CD4-positive, alpha-beta T cell treated with Interleukin-6 for 4 hours (primary cell): ENCODE measurements around the gene PKIG.
"Not testable (repeated sequence)": the region's sequence is repeated elsewhere in the genome, so short reads cannot be mapped to it uniquely, and the experiment has no call there.

Experiments used
- DNase-seq: peaks from one replicate; pipeline ENCODE4 v3.0.0-alpha.2; 2020; ENCODE audit warnings: mixed read lengths

PKIG gene

DNA sequence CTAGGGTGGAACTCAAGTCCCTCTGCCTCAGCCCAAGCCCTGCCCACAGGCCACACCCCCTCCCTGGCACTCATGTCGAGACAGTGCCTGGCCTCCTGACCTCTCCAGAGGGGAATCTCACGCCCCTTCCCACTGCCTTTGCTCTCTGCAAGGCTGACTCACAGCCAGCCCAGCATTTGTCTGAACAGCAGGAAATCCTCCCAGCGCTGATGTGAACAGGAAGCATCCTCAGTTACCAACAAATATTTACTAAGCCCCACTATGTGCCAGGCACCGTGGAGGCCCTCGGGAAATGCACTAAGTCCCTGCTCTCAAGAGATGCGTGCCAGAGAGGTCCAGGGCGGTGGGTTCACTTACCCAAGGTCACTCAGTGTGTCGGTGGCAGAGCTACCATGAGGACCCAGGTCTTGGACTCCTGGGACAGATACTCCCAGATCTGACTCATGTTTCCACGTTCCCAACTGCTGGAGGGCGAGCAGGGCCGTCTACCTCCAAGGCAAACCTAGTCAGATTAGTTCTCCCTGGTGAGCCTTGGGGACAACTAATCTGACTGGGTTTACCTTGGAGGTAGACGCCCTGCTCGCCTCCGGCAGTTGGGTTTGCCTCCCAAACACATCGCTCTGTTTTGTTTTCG, 61.3 kb downstream of the PKIG start:
- DNase-seq, result peak; percentile 74

DNA sequence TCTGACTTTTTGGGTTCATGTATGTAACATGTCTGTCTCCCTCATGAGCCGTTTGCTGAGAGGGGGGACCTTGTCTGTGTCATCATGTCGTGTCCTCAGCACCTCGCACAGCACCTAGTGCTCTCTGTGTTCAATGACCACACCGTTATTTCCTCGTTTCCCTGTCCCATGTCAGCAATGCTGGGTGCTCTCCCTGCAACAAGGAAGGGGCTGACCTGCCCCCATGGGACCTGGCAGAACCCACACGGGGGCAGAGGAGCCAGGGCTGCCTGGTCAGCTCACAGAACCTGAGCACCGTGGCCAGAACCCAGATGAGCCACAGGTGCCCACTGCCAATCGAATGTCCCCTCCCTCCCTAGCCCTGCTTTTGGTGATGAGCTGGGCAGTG, 61.8 kb downstream of the PKIG start:
- peak; percentile 27 for DNase-seq

DNA sequence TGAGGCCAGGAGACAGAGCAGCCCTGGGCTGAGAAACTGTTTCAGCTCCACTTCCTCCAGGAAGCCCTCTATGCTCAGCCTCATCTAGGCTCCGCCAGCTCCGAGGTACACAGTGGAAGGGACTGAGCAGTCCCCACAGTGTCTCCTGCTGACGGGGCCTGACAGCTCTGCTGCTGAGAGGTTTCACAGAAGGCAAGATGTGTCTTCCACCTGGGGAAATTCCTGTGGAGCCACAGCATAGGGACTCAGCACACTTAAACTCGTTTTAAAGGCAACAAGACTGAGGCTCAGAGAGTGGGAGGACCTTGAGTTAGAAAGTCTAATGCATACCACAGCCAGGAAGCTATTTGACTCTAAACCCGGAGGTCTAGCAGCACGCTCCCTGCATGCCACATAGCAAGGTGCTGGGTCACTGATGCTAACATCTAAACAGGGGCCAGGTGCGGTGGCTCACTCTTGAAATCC, 62.3 kb downstream of the PKIG start:
- peak; percentile 58 for DNase-seq

DNA sequence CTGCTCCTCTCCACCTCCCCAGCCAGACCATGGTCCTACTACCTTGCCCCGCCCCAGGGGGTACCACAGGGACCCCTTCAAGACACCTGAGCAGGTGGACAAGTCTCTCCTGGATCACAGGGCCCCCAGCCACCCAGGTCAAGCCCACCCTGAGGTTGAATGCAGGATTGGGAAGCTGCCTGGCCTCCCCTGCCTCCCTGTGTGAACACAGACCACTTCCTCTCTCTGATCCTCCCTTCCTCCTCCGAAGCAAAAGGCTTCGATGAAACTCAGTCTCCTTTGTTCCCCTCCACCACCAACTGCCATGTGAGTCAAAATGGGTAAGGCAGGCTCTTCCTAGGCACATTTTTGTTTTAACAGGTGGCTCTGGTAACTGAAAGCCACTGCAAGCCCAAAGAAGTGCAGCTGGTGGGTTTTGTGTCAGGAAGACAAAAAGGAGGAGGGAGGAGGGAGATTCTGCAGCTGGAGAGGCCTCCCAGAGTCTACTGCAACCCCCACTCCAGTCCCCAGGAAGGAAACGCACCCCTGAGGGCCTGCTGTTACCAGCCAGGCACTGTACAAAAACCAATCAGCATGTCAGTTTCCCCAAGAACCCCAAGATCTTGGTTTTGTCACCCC, 63.8 kb downstream of the PKIG start:
- DNase-seq, result peak; percentile 52

DNA sequence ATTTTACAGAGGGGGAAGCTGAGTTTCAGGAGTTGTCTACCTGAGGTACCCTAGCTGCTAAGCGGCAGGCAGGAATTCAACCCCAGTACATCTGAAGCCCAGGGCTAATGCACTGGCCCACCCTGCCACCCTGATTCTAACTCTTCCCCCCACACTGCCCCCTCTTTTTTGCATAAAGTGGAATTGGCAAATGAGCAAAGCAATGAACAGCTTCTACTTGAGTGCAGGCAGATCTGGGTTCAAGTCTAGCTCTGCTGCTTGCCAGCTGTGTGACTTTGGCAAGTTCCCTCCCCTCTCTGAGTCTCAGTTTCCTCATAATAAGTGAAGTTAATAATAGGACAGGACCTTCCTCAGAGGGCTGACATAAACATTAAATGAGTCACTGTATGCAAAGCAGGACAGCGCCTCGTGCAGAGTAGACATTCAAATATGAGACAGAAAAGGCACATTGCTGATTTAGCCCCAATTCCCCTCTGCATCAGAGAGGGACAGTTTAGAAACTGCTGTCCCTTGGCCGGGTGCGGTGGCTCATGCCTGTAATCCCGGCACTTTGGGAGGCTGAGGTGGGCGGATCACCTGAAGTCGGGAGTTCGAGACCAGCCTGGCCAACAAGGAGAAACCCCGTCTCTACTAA, 64.4 kb downstream of the PKIG start:
- peak; percentile 43 for DNase-seq

DNA sequence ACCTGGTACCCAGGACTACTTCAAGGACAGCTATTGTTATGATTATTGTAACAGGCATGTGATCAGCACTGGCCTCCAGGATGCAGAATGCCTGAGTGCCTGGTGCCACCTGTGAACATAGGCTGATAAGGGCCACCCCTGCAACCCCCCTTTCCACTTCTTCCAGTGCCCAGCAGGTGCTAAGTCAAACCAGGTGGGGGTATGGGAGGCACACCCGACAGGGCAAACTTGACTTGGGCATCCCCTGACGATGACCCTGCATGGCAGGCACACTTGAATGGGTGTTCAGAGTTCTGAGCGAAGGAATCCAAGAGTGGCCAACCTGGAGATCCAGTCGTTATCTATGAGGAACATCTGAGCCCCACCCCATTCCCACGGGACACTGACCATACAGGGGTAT, 65.7 kb downstream of the PKIG start:
- no peak for DNase-seq

DNA sequence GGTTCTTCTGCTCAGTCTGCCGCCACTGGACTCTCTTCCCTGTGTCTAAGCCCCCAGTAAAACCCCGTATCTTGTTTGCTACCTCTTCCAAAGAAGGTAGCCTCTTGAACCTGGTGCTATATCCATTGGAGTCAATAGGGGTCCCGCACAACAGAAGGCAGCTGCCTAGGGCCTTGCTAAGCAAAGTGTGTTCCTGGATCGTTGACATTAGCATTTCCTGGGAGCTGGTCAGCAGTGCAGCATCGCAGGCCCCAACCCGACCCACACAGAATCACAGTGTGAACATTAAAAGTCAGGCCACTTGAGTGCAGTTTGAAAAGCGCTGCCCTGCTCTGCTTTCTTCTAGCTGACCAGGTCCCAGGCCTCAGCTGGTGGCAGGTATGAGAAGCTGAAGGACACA, 66.2 kb downstream of the PKIG start:
- DNase-seq, result no peak

DNA sequence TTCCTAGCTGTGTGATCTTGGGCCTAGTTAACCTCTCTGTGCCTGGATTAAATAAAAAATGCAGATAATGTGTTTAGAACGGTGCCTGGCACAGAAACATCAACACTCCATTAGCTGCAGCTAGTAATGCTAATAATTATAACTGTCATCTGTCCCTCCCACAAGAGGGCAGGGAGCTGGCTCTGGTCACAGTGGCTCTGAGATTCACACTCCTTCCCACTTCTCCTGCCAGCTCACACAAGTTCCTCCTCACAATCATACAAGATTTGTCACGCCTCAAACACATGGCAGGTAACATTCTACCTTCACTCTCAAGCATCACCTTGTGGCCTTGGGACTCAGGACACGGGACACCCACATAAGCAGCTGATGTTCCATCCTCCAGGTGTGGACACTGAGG, 66.7 kb downstream of the PKIG start:
- no peak for DNase-seq

DNA sequence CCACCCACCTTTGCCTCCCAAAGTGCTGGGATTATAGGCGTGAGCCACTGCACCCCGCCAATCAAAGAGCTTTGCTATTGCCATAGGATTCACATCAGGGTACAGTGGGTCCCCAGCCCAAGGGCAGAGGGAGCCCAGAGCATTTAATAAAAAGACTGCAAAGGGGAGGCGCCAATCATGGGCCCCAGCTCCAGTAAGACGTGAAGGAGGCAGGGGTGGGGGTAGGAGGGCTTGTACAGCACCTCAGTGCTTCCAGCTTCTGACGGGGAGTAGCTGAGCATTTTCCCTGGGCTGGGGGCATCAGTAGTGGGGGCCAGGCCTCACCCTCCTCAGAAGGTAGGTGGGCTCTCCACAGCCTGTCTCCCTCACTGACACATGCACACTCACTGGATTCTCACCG, 67.6 kb downstream of the PKIG start:
- no peak for DNase-seq

DNA sequence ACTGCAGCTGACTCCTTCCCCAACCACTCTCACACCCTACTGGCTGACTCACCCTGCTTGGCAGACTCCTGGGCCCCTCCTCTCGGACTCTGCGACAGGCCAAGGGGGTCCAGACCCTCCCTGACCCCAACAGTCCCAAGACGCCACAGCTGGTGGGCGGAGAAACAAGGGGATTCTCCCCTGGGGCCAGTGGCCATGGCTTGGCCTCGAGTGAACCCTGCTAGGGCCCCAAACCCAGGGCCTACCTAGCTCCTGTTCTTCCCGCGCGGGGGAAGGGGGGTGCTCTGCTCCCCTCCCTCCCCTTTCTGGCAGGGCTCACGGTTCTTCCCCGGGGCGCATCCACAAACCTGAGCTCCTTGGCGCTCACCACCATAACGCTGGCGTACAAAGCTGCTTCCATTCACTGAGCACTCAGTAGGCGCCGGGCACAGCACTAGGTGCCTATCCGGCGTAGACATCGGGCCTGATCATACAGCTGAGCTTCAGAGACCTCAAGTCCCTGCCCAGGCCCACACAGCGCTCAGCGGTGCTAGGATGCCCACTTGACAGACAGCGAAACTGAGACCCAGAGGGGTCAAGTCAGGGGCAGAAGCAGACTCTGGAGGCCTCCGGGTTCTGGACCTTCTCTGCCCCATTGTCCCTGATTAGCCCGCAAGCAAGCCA, 68.5 kb downstream of the PKIG start:
- peak; percentile 64 for DNase-seq

DNA sequence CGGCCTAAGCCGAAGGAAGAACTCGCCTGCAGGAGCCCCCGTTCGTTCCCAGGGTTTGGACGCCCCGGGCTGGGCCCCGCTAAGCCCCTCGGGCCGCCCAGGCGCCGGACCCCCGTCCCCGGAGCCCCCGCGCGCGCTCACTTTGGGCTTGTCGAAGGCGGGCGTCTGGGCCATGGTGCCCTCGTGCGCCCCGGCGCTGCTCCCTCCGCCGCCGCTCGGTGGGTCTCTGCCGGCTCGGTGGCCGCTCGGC, 69.0 kb downstream of the PKIG start:
- no peak for DNase-seq

DNA sequence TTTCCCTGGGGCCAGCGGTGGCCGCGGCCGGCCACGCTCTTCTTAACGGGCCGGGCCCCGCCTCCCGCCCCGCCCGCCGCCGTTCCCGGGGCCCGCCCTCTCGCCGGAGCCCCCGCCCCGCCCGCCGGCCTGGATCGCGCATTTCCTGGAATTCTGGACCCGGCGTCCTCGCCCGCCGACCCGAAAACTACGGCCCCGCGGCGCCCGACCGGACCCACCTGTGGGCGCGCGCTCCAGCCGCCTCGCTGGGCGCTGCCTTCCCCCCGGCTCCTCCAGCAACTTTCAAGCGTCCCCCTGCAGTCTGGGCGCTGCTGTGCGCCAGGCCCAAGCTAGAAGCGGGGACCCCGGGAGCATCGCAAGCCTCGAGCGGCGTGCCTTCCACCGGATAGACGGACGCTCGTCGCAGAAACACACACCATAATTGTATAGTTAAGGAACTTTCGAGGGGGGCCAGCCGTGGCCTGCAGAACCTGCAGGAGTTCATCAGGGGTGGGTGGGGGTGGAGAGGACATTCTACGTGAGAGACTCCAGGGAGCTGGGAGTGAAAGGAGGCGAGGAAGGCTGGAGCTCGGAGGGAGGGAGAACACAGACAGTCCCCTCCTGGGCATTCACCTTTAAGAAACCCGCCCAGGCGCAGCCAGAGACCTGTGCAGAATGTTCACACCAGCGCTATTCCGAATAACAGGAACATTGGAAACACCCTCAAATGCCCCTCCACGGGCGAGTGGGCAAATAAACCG, 69.5 kb downstream of the PKIG start, which contains the start of gene ADA:
TSS of gene ADA (minus strand) at position 16 of the 740 bp plus-strand sequence. CDS start 92 bp downstream, outside the sequence.
- peak; percentile 63 for DNase-seq

DNA sequence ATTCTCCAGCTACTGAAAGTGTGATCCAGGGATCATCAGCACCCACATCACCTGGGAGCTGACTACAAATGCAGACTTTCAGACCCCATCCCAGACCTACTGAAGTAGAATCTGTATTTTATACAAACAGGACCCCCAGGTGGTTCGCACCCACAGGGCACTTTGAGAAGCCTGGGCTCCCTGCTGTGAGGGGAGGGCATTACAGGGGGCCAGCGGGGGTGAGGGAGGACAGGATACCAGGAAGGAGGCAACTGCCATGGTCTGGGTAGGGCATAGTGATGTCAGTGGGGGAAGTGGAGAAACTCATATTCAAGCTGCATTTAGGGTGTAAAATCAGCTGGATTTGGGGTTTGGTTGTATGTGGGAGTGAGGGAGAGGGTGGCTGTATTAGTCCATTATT, 71.2 kb downstream of the PKIG start:
- DNase-seq, result no peak

DNA sequence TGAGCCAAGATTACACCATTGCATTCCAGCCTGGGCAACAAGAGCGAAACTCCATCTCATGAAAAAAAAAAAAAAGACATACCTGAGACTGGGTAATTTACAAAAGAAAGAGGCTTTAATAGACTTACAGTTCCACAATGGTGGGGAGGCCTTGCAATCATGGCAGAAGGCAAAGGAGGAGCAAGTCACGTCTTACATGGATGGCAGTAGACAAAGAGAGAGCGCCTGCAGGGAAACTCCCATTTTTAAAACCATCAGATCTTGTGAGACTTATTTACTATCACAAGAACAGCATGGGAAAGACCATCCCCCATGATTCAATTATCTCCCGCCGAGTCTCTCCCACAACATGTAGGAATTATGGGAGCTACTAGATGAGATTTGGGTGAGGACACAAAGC, 71.8 kb downstream of the PKIG start:
- DNase-seq, result not testable (repeated sequence)

DNA sequence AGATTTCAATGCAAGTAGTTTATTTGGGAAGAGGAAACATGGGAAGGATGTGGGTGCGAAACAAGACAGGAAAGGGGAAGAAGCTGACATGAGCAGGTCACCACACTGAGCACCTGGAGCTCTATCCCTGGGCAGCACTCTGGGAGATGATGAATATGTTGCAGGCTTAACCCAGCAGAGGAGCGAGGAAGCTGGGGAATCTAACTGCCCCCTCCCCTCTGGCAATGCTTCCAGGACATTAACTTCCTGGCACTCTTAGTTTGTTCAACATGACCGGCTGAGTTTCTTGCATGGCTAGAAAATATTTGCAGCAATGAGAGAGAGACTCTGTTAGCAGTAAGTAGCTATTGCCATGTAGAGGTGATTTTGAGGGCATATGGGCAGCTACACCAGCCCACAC, 74.1 kb downstream of the PKIG start:
- DNase-seq, result no peak

DNA sequence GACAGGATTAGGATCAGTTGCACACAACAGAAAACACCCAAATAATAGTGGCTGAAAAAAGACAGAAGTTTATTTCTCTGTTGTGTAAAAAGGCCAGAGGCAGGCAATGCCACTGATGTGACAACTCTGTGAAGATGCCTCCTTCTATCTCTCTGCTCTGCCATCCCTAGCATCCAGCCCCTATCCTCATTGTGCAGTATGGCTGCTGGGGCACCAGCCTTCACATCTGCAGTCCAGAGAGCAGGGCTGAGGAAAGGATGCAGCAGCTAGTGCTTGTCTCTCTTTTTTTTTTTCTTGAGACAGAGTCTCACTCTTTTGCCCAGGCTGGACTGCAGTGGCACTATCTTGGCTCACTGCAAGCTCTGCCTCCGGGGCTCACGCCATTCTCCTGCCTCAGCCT, 75.5 kb downstream of the PKIG start:
- no peak for DNase-seq

DNA sequence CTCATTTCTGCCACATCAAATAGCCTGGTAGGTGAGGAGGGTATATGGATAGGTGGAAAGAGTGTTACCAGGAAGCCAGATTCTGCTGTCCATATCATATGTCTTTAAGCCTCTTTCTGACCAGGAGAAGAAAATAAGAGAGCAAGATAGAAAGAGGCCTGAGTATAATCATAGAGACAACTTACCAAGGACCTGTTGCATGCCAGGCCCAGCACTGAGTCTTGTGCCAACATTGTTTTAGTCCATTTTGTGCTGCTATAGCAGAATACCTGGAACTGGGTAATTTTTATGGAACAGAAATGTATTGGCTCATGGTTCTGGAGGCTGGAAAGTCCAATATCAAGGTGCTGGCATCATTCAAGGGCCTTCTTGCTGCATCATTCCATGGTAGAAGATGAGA, 76.4 kb downstream of the PKIG start:
- no peak for DNase-seq

DNA sequence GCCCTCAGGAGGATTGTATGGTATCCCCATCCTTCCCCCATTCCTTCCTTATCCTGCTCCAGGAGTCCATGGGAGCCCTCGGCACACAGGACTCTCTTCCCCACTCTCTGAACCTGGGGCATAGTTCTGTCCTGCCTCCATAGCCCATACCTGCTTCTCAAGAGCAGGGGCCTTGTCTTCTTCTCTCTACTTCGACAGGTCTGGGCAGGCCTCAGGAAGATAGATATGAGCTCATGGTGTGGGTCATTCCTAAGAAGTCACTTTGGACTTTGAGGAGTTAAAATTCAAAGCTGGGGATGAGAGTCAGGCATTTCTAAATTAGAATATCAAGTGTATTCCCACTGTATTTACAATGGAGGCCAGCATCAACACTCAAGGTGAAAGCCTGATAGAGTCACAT, 77.6 kb downstream of the PKIG start:
- no peak for DNase-seq

DNA sequence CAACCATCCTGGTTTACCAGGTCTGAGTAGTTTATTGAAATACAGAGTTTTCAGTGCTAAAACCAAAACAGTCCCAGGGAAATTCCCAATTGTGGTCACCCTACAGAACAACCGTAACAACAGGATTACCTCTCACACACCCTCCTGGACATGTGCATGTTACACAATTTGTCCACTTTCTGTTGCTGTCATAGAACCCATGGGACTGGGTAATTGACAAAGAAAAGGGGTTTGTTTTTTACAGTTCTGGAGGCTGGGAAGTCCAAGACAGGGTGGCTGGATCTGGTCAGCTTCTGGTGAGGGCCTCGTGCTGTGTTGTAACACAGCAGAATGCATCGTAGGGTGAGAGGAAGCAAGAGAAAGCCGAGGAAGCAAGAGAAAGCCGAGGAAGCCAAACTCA, 78.2 kb downstream of the PKIG start:
- no peak for DNase-seq

DNA sequence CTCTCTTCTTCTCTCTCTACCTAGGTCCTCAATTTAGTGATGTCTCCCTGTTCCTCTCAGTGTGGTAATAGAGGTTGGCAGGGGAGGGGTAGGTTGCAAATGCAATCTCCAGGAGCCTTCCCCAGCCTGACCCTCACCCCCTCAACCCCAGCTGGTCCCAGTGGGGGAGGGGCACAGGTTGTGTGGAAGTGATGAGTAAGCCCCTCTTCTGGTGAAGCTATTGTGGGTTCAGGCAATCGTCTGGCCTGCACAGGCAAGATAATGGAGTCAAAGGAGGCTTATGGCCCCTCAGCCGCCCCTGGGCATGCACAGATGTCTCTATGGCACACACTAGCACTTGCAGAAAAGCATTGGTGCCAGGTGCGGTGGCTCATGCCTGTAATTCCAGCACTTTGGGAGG, 79.9 kb downstream of the PKIG start:
- DNase-seq, result no peak

DNA sequence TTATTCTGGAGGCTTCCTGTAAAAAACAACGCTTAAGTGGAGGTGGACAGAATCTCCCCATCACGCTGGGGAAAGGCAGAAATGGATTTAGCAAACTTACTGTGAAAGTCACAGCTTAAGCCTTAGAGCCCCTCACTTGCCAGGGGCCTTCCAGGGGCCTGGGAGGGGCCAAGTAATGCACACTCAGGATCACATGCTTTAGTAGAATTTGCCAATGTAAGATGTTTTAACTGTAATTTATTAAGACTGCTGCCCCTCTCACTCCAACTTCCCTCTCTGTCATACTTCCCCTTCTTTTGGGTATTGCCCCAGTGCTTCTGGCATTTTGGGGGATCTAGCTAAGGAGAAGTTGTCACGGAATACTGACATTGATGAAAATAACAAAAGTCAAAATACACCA, 81.8 kb downstream of the PKIG start:
- DNase-seq, result no peak

DNA sequence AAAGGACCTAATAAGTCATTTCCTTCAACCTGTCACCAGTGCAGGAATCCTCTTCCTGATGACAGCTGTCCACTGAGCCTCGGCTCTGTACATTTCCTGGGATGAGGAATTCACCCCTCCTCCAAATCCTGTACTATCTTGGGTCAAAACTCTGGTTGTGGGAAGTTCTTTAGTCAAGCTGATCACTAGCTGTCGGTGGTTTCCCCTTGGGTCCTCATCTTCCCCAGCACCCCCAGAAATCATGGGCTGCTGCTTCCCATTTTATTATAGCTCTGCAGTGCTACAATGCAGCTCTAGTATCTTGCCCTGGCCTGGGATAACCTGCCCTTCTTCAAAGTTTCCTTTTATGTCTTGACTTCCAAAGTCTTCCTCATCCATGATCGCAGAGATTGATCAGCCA, 83.7 kb downstream of the PKIG start:
- no peak for DNase-seq
